WTC11 (cell line): Measurements from ENCODE around the gene SOCS1.

Experiments
- ATF1 ChIP-seq: sonication (generic); formaldehyde crosslinking; IDR thresholded peaks from 2 replicates; pipeline ENCODE4 v1.8.1; 2023; ENCODE audit warnings: mild to moderate bottlenecking, moderate library complexity, missing genetic modification reagents
- ATF3 ChIP-seq: sonication (generic); formaldehyde crosslinking; conservative IDR thresholded peaks from 2 replicates; pipeline ENCODE4 v1.8.1; 2022; ENCODE audit warnings: mild to moderate bottlenecking, missing genetic modification reagents
- CBFB ChIP-seq: sonication (generic); formaldehyde crosslinking; IDR thresholded peaks from 2 replicates; pipeline ENCODE4 v1.8.1; 2022; ENCODE audit warnings: mild to moderate bottlenecking, low read depth, missing genetic modification reagents
- CREB1 ChIP-seq: sonication (generic); formaldehyde crosslinking; IDR thresholded peaks from 2 replicates; pipeline ENCODE4 v1.8.0; 2023; ENCODE audit warnings: mild to moderate bottlenecking, missing genetic modification reagents
- CTCF ChIP-seq: fragments of 200-600 bp; IDR thresholded peaks from 2 replicates; pipeline ENCODE4 v1.8.0; 2022; ENCODE audit warnings: antibody characterized with exemption
- E2F1 ChIP-seq: sonication (generic); formaldehyde crosslinking; IDR thresholded peaks from 2 replicates; pipeline ENCODE4 v1.8.0; 2022; ENCODE audit warnings: mild to moderate bottlenecking, missing genetic modification reagents
- E2F4 ChIP-seq: sonication (generic); formaldehyde crosslinking; IDR thresholded peaks from 2 replicates; pipeline ENCODE4 v1.8.1; 2022; ENCODE audit warnings: low read depth, mild to moderate bottlenecking, moderate library complexity, missing genetic modification reagents, borderline replicate concordance
- ELF4 ChIP-seq: sonication (generic); formaldehyde crosslinking; IDR thresholded peaks from 2 replicates; pipeline ENCODE4 v1.8.1; 2022; ENCODE audit warnings: low read depth, mild to moderate bottlenecking, moderate library complexity, missing genetic modification reagents
- EMX1 ChIP-seq: fragments of 250-450 bp; sonication (Bioruptor Pico); IDR thresholded peaks from 2 replicates; pipeline ENCODE4 v1.8.0; 2021; ENCODE audit warnings: mild to moderate bottlenecking
- HMGXB4 ChIP-seq: sonication (generic); formaldehyde crosslinking; IDR thresholded peaks from 2 replicates; pipeline ENCODE4 v1.8.1; 2023; ENCODE audit warnings: mild to moderate bottlenecking, moderate library complexity, missing genetic modification reagents
- NFATC4 ChIP-seq: fragments of 250-450 bp; sonication (Bioruptor Pico); IDR thresholded peaks from 2 replicates; pipeline ENCODE4 v1.9.0; 2021; ENCODE audit warnings: mild to moderate bottlenecking
- NFYB ChIP-seq: sonication (generic); formaldehyde crosslinking; conservative IDR thresholded peaks from 2 replicates; pipeline ENCODE4 v1.8.0; 2022; ENCODE audit warnings: low read depth, missing genetic modification reagents
- PRDM15 ChIP-seq: sonication (generic); formaldehyde crosslinking; IDR thresholded peaks from 2 replicates; pipeline ENCODE4 v1.8.0; 2022; ENCODE audit warnings: missing genetic modification reagents
- SP1 ChIP-seq: sonication (generic); formaldehyde crosslinking; conservative IDR thresholded peaks from 2 replicates; pipeline ENCODE4 v1.8.1; 2022; ENCODE audit warnings: missing genetic modification reagents

- TF ChIP-seq CTCF (no peak), ELF4 (CRISPR knock-in tag) (no peak), CREB1 (CRISPR knock-in tag) (no peak), EMX1 (CRISPR knock-in tag) (no peak), CBFB (no peak), HMGXB4 (CRISPR knock-in tag) (no peak), E2F4 (no peak), ATF3 (CRISPR knock-in tag) (no peak), NFYB (CRISPR knock-in tag) (no peak), NFATC4 (CRISPR knock-in tag) (no peak), SP1 (no peak), E2F1 (CRISPR knock-in tag) (no peak), PRDM15 (CRISPR knock-in tag) (no peak), ATF1 (no peak)
These were observed 42.3 kb upstream of the SOCS1 start for GRCh38 chr16:11298143-11298900.
